ENCODE results near the gene BARX1.

Gene BARX1

GRCh38 chr9:93916358-93916757, 38.8 kb downstream of the BARX1 start:
- no peak for DNase-seq

- DNase-seq = no peak
These were observed 43.2 kb downstream of the BARX1 start for GRCh38 chr9:93911801-93912554.

GRCh38 chr9:93911136-93911745, 43.9 kb downstream of the BARX1 start:
- DNase-seq = no peak

- no peak for DNase-seq
These were observed 44.6 kb downstream of the BARX1 start for GRCh38 chr9:93910598-93910997.

- no peak for DNase-seq
These were observed 45.0 kb downstream of the BARX1 start for GRCh38 chr9:93910196-93910595.

- no peak for DNase-seq
These were observed 45.9 kb downstream of the BARX1 start for GRCh38 chr9:93909242-93909616.

- no peak for DNase-seq
These were observed 46.4 kb downstream of the BARX1 start for GRCh38 chr9:93908591-93909241.

- DNase-seq = no peak
These were observed 47.5 kb downstream of the BARX1 start for GRCh38 chr9:93907551-93908199.

GRCh38 chr9:93906195-93906880, 48.8 kb downstream of the BARX1 start:
- DNase-seq = no peak

GRCh38 chr9:93905473-93906133, 49.6 kb downstream of the BARX1 start:
- DNase-seq = no peak

- DNase-seq = no peak
These were observed 50.3 kb downstream of the BARX1 start for GRCh38 chr9:93904649-93905472.

GRCh38 chr9:93903886-93904648, 51.1 kb downstream of the BARX1 start:
- DNase-seq = no peak

- DNase-seq = no peak
These were observed 52.1 kb downstream of the BARX1 start for GRCh38 chr9:93902780-93903655.

GRCh38 chr9:93902051-93902779, 52.9 kb downstream of the BARX1 start:
- no peak for DNase-seq

Measured in stimulated activated CD8-positive, alpha-beta memory T cell treated with anti-CD3 and anti-CD28 coated beads, Interleukin-4, amount 100 ng/mL, for 48 hours (primary cell).